H1 (cell line): ENCODE measurements around the gene DHRS9. TPM values are rescaled to one million over a fixed set of nuclear protein-coding genes. Genes with fewer than 3 reads are reported as not detected.
"Not testable (repeated sequence)": the region's sequence is repeated elsewhere in the genome, so short reads cannot be mapped to it uniquely, and the experiment has no call there.

Source experiments
- CTCF ChIA-PET: fragments of 300-600 bp; sonication (Branson Sonifier 250); formaldehyde crosslinking; loops from one replicate; lab custom pipeline; 2021; ENCODE audit not compliant: partially characterized antibody; lab: Charles Lee
- POLR2A ChIA-PET: fragments of 300-600 bp; sonication (Branson Sonifier 250); formaldehyde crosslinking; loops from one replicate; lab custom pipeline; 2021; ENCODE audit warnings: inconsistent platforms; ENCODE audit not compliant: partially characterized antibody; lab: Charles Lee
- DNase-seq, 2 experiments: peaks; one replicate each; pipeline versions ENCODE4 v3.0.0 to v3.0.0-alpha.2; 2010 to 2022; ENCODE audit warnings: low spot score in 2 of 2, low read depth in 1 of 2, mixed read lengths in 1 of 2
- FAIRE-seq: peaks from 2 replicates; lab custom pipeline; 2011; peaks lifted over from hg19 to GRCh38; lab: Jason Lieb, UNC
- H2AFZ ChIP-seq: 2 replicates; pipeline ENCODE4 v1.8.1; 2012; ENCODE audit warnings: low read length, inconsistent platforms
- H2AK5ac ChIP-seq: 2 replicates; pipeline ENCODE4 v1.6.1; 2013; ENCODE audit warnings: low read depth, low read length
- H2BK120ac ChIP-seq: replicated peaks from 2 replicates; pipeline ENCODE3; 2013; ENCODE audit warnings: low read depth, low read length, inconsistent platforms
- H2BK12ac ChIP-seq: 2 replicates; pipeline ENCODE4 v1.6.1; 2013; ENCODE audit warnings: low read depth, low read length
- H2BK15ac ChIP-seq: 2 replicates; pipeline ENCODE4 v1.6.1; 2013; ENCODE audit warnings: low read length
- H2BK20ac ChIP-seq: 2 replicates; pipeline ENCODE4 v1.6.1; 2013; ENCODE audit warnings: low read length
- H2BK5ac ChIP-seq: 2 replicates; pipeline ENCODE4 v1.6.1; 2013; ENCODE audit warnings: low read depth, low read length
- H3K14ac ChIP-seq: 2 replicates; pipeline ENCODE4 v1.6.1; 2013; ENCODE audit warnings: inconsistent platforms; ENCODE audit not compliant: insufficient read length
- H3K18ac ChIP-seq: 2 replicates; pipeline ENCODE4 v1.6.1; 2013; ENCODE audit warnings: low read length; ENCODE audit errors: extremely low read depth
- H3K23ac ChIP-seq: 2 replicates; pipeline ENCODE4 v1.6.1; 2013; ENCODE audit warnings: inconsistent platforms; ENCODE audit not compliant: insufficient read length
- H3K23me2 ChIP-seq: 2 replicates; pipeline ENCODE4 v1.6.1; 2013; ENCODE audit warnings: low read depth, low read length
- H3K27ac ChIP-seq: 2 replicates; pipeline ENCODE4 v1.6.1; 2011; ENCODE audit warnings: low read depth, low read length, inconsistent platforms
- H3K27me3 ChIP-seq, 4 experiments: replicated peaks in 1 of 4; 1 replicate in 1 of 4; 2 replicates in 3 of 4; pipeline versions ENCODE4 v1.6.1 to v1.8.1; 2011 to 2013; ENCODE audit warnings: low read length in 3 of 4, mild to moderate bottlenecking in 3 of 4, inconsistent platforms in 2 of 4, mixed read lengths in 2 of 4, moderate library complexity in 1 of 4; ENCODE audit not compliant: control insufficient read depth in 3 of 4, insufficient read depth in 3 of 4; ENCODE audit errors: extremely low read depth in 1 of 4
- H3K36me3 ChIP-seq, 4 experiments: 2 replicates each; pipeline versions ENCODE4 v1.6.1 to v1.8.1; 2011 to 2013; ENCODE audit warnings: mild to moderate bottlenecking in 4 of 4, low read length in 3 of 4, moderate library complexity in 2 of 4, control low read depth in 1 of 4, inconsistent platforms in 1 of 4; ENCODE audit not compliant: insufficient read depth in 4 of 4, control insufficient read depth in 2 of 4
- H3K4ac ChIP-seq: replicated peaks from 2 replicates; pipeline ENCODE3; 2013; ENCODE audit warnings: low read length, low read depth, mixed read lengths, inconsistent platforms; ENCODE audit not compliant: insufficient read length
- H3K4me1 ChIP-seq, 4 experiments: replicated peaks in 1 of 4; 1 replicate in 1 of 4; 2 replicates in 3 of 4; pipeline versions ENCODE4 v1.6.1 to v1.8.1; 2011 to 2013; ENCODE audit warnings: low read length in 3 of 4, inconsistent platforms in 2 of 4, mixed read lengths in 1 of 4; ENCODE audit not compliant: insufficient read depth in 4 of 4, control insufficient read depth in 3 of 4
- H3K4me2 ChIP-seq, 2 experiments: 2 replicates each; pipeline versions ENCODE4 v1.6.1 to v1.8.1; 2011 to 2013; ENCODE audit warnings: low read depth in 2 of 2, low read length in 2 of 2, control low read depth in 1 of 2, inconsistent platforms in 1 of 2, mild to moderate bottlenecking in 1 of 2; ENCODE audit not compliant: insufficient read depth in 1 of 2
- H3K4me3 ChIP-seq, 4 experiments: fragments of 200-600, 300-600 bp in 1 of 4; sonication (generic), shearing (Covaris generic), sonication (Bioruptor Twin) in 1 of 4; 2 replicates each; pipeline versions ENCODE4 v1.5.1 to v1.8.1; 2011 to 2016; ENCODE audit warnings: low read length in 4 of 4, low read depth in 3 of 4, control low read depth in 2 of 4, inconsistent platforms in 2 of 4, mild to moderate bottlenecking in 2 of 4, mixed read lengths in 1 of 4, moderate library complexity in 1 of 4; ENCODE audit not compliant: insufficient read depth in 2 of 4; ENCODE audit errors: extremely low read depth in 1 of 4
- H3K56ac ChIP-seq: replicated peaks from 2 replicates; pipeline ENCODE3; 2013; ENCODE audit warnings: low read depth, mild to moderate bottlenecking, mixed read lengths, low read length, inconsistent platforms; ENCODE audit not compliant: insufficient read length
- H3K79me1 ChIP-seq: 2 replicates; pipeline ENCODE4 v1.6.1; 2013; ENCODE audit warnings: low read depth, low read length, control low read depth
- H3K79me2 ChIP-seq, 2 experiments: 2 replicates each; pipeline versions ENCODE4 v1.6.1 to v1.8.1; 2012 to 2013; ENCODE audit warnings: low read length in 2 of 2, mild to moderate bottlenecking in 2 of 2, inconsistent platforms in 1 of 2; ENCODE audit not compliant: insufficient read depth in 2 of 2, control insufficient read depth in 1 of 2
- H3K9ac ChIP-seq, 4 experiments: replicated peaks in 1 of 4; 1 replicate in 1 of 4; 2 replicates in 3 of 4; pipeline versions ENCODE4 v1.6.1 to v1.8.1; 2011 to 2013; ENCODE audit warnings: low read depth in 3 of 4, low read length in 3 of 4, control low read depth in 2 of 4, mild to moderate bottlenecking in 2 of 4, moderate library complexity in 2 of 4, inconsistent platforms in 1 of 4; ENCODE audit errors: extremely low read depth in 1 of 4
- H3K9me3 ChIP-seq, 2 experiments: 2 replicates each; pipeline versions ENCODE4 v1.6.1 to v1.8.1; 2012 to 2013; ENCODE audit warnings: mild to moderate bottlenecking in 2 of 2, moderate library complexity in 2 of 2, control low read depth in 1 of 2, inconsistent platforms in 1 of 2, low read depth in 1 of 2, low read length in 1 of 2, mixed read lengths in 1 of 2; ENCODE audit not compliant: insufficient read depth in 2 of 2
- H4K20me1 ChIP-seq, 2 experiments: replicated peaks in 1 of 2; 2 replicates each; pipeline versions ENCODE3 to v1.8.1; 2011 to 2013; ENCODE audit warnings: inconsistent platforms in 2 of 2, low read length in 2 of 2, mild to moderate bottlenecking in 1 of 2; ENCODE audit not compliant: insufficient read depth in 2 of 2, control insufficient read depth in 1 of 2
- H4K5ac ChIP-seq: 2 replicates; pipeline ENCODE4 v1.6.1; 2013; ENCODE audit warnings: low read length, low read depth, mixed read lengths, inconsistent platforms; ENCODE audit not compliant: insufficient read length
- H4K8ac ChIP-seq: 2 replicates; pipeline ENCODE4 v1.8.0; 2013; ENCODE audit warnings: mild to moderate bottlenecking, moderate library complexity, low read length, inconsistent platforms; ENCODE audit not compliant: insufficient read depth; ENCODE audit errors: extremely low read depth
- H4K91ac ChIP-seq: replicated peaks from 2 replicates; pipeline ENCODE3; 2013; ENCODE audit warnings: low read length, mixed read lengths, inconsistent platforms; ENCODE audit not compliant: insufficient read length
- WGBS, 2 experiments: shearing (Covaris generic) in 1 of 2; methylation state at CpG; one replicate each; pipeline versions ENCODE4 v1.1.6 to v1.1.7; 2013 to 2015; ENCODE audit warnings: low lambda C conversion rate in 2 of 2, mixed read lengths in 2 of 2, inconsistent platforms in 1 of 2, low coverage in 1 of 2, missing lambda C conversion rate in 1 of 2; ENCODE audit not compliant: insufficient replicate concordance in 2 of 2, insufficient coverage in 1 of 2, insufficient read length in 1 of 2; ENCODE audit errors: extremely low coverage in 1 of 2, missing lambda C conversion rate in 1 of 2; 5-methylcytosine and 5-hydroxymethylcytosine counted together
- polyA plus RNA-seq, 7 experiments: library from polyadenylated mRNA; depleted of rRNA in 3 of 7; stranded (reverse) in 5 of 7; unstranded in 2 of 7; fragments of >200 nt in 5 of 7; fragments of 200-250 nt in 2 of 7; gene quantifications; 1 replicate in 5 of 7; 2 replicates in 1 of 7; 4 replicates in 1 of 7; pipeline versions ENCODE4 v1.2.1 to v1.2.3, GENCODE V29; 2011 to 2013; ENCODE audit warnings: missing spikeins in 2 of 7, mixed read lengths in 2 of 7
- total RNA-seq: library from RNA; stranded (reverse); fragmentation: NEBNext Ultra II Directional; extraction: Animal tissue kit (Norgen Biotek cat#: 25700); gene quantifications from 2 replicates; pipeline ENCODE4 v1.2.1, GENCODE V29; 2021

The DHRS9 gene
- total and polyA plus RNA-seq, 2 of the 8 experiments (the other 6 are each of a cell fraction or from before 2014, with no cell fraction given): not detected

DNA sequence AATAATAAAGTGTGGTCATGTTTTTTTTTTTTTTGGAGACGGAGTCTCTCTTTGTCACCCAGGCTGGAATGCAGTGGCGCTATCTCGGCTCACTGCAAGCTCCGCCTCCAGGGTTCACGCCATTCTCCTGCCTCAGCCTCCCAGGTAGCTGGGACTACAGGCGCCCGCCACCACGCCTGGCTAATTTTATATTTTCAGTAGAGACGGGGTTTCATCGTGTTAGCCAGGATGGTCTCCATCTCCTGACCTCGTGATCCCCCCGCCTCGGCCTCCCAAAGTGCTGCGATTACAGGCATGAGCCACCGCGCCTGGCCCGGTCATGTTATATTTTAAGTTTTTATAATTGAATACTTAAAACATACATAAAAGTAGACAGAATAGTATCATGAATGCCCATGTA is 5.2 kb upstream of the DHRS9 start:
- DNase-seq, FAIRE-seq, H2AFZ ChIP-seq, H3K4ac ChIP-seq, H4K5ac ChIP-seq, H3K14ac ChIP-seq, H3K56ac ChIP-seq, H4K20me1 ChIP-seq, H2BK5ac ChIP-seq, H3K18ac ChIP-seq, H3K4me1 ChIP-seq, H2BK15ac ChIP-seq, H3K79me1 ChIP-seq, H3K23me2 ChIP-seq, H3K27me3 ChIP-seq, H4K91ac ChIP-seq, H3K23ac ChIP-seq, H3K9ac ChIP-seq, H2AK5ac ChIP-seq, H3K4me2 ChIP-seq, H2BK20ac ChIP-seq, H3K4me3 ChIP-seq, H3K27ac ChIP-seq, H2BK12ac ChIP-seq, H3K36me3 ChIP-seq, H4K8ac ChIP-seq, H3K9me3 ChIP-seq, H3K79me2 ChIP-seq, POLR2A ChIA-PET, H2BK120ac ChIP-seq: not testable (repeated sequence)
- CTCF ChIA-PET: interaction anchor here (0.6 to 0.8 kb wide), 2 partner anchors 12 to 54 kb away, joined by 3 read pairs; no protein-coding TSS in a partner anchor
- WGBS, 2 experiments: 98% methylated on average over 17 of the region's 17 CpGs; no CpG with 5 or more reads in 1 of the 2 experiments
